ENCODE results near the gene ITGAL.

DNA sequence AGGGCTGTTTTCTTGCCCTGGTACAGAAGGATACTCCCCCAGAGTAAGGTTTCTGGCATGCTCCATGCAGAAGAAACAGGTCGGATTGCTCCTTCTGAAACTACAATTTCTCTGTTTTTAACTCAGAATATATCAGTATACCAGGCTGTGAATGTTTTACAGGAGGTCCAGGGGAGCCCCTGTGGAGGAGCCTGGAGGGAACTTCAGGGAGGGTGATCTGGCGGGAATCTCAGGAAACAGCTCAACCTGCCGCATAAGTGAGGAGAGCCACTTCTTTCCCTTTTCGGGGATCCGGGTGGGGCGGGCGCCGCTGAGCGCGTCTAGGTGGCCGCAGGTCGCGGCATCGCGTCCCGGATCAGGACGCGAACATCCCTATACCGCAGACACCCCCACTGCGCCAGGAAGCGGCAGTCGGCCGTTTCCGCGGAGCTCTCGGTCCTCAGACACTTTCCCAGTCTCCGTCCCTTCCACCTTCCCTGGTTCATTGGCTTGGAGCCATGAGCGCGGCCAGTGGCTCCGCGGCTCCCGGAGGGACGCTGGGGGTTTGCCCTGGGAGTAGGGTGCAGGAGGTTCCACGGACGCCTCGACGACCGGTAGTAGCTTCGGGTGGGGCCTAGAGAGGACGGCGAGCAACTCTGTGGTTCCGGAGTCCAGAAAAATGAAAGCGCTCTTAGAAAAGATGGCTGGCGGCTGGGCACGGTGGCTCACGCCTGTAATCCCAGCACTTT is 88.7 kb downstream of the ITGAL start:
- TF ChIP-seq, protein P1, sequence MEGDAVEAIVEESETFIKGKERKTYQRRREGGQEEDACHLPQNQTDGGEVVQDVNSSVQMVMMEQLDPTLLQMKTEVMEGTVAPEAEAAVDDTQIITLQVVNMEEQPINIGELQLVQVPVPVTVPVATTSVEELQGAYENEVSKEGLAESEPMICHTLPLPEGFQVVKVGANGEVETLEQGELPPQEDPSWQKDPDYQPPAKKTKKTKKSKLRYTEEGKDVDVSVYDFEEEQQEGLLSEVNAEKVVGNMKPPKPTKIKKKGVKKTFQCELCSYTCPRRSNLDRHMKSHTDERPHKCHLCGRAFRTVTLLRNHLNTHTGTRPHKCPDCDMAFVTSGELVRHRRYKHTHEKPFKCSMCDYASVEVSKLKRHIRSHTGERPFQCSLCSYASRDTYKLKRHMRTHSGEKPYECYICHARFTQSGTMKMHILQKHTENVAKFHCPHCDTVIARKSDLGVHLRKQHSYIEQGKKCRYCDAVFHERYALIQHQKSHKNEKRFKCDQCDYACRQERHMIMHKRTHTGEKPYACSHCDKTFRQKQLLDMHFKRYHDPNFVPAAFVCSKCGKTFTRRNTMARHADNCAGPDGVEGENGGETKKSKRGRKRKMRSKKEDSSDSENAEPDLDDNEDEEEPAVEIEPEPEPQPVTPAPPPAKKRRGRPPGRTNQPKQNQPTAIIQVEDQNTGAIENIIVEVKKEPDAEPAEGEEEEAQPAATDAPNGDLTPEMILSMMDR (IDR thresholded peaks at IDR 0.05): no peak
- no peak for TF ChIP-seq POLR2A (IDR thresholded peaks at IDR 0.05)

Data from testis (tissue), 2 donors.